ENCODE results near the gene ELF4. TPM values are rescaled to one million over a fixed set of nuclear protein-coding genes. Genes with fewer than 3 reads are reported as not detected.

ELF4 gene
- 12.9 TPM for polyA plus RNA-seq (2012; ENCODE audit: missing spikeins)

- TF ChIP-seq TAF1 (IDR thresholded peaks at IDR 0.05; ENCODE audit: borderline replicate concordance, low read depth, low read length) (no peak), POLR2A (IDR thresholded peaks at IDR 0.05; ENCODE audit: low read depth, low read length) (no peak; the same call in 1 of the 2 replicates), POLR2AphosphoS5 (IDR thresholded peaks at IDR 0.05; ENCODE audit: low read depth, low read length) (no peak)
- FAIRE-seq, result no peak
- DNase-seq (ENCODE audit: insufficient read length), result peak; percentile 60
These were observed at the start of gene ELF4 for GRCh38 chrX:130110379-130111219. TSS of gene ELF4 (minus strand) at chrX:130110497. CDS start at chrX:130081330, 29,167 bp downstream.

- DNase-seq (ENCODE audit: insufficient read length), result no peak
- FAIRE-seq, result no peak
- TF ChIP-seq POLR2A (IDR thresholded peaks at IDR 0.05; ENCODE audit: low read depth, low read length) (no peak), POLR2AphosphoS5 (IDR thresholded peaks at IDR 0.05; ENCODE audit: low read depth, low read length) (no peak), TAF1 (IDR thresholded peaks at IDR 0.05; ENCODE audit: borderline replicate concordance, low read depth, low read length) (no peak)
These were observed 49.5 kb upstream of the ELF4 start for GRCh38 chrX:130159776-130160175.

GRCh38 chrX:130158311-130158710 lies 48.0 kb upstream of the ELF4 start:
- TF ChIP-seq POLR2AphosphoS5 (IDR thresholded peaks at IDR 0.05; ENCODE audit: low read depth, low read length) (no peak), TAF1 (IDR thresholded peaks at IDR 0.05; ENCODE audit: borderline replicate concordance, low read depth, low read length) (no peak), POLR2A (IDR thresholded peaks at IDR 0.05; ENCODE audit: low read depth, low read length) (no peak)
- no peak for FAIRE-seq

GRCh38 chrX:130155564-130155963 lies 45.3 kb upstream of the ELF4 start:
- TF ChIP-seq POLR2A (IDR thresholded peaks at IDR 0.05; ENCODE audit: low read depth, low read length) (no peak), POLR2AphosphoS5 (IDR thresholded peaks at IDR 0.05; ENCODE audit: low read depth, low read length) (no peak), TAF1 (IDR thresholded peaks at IDR 0.05; ENCODE audit: borderline replicate concordance, low read depth, low read length) (no peak)
- no peak for FAIRE-seq

More at GRCh38 chrX:130158311-130158710, 48.0 kb upstream of the ELF4 start:
- DNase-seq (ENCODE audit: insufficient read length), result no peak

GRCh38 chrX:130147631-130148030 lies 37.3 kb upstream of the ELF4 start:
- no peak for FAIRE-seq
- TF ChIP-seq POLR2AphosphoS5 (IDR thresholded peaks at IDR 0.05; ENCODE audit: low read depth, low read length), result no peak
- TF ChIP-seq POLR2A (IDR thresholded peaks at IDR 0.05; ENCODE audit: low read depth, low read length), result no peak
- no peak for DNase-seq (ENCODE audit: insufficient read length)

More at GRCh38 chrX:130155564-130155963, 45.3 kb upstream of the ELF4 start:
- DNase-seq (ENCODE audit: insufficient read length), result no peak

DNA sequence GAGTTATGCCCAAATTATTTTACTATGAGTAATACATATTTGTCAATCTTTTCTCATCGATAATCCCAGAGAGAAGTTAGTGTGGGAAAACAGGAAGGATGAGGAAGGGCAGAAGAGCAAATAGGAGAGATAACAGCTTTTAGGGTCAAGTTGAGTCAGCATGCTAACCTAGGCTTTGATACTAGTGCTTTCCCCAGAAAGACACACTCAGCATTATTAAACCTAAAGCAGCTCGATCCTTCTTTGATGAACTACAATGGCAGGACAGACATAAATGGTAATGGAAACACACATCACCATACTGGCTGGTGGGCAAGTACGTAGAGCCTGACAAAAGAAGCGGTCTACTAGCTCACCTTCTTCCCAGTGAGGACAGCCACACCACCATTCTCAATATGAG lies 34.8 kb upstream of the ELF4 start:
- FAIRE-seq, result no peak
- TF ChIP-seq POLR2A (IDR thresholded peaks at IDR 0.05; ENCODE audit: low read depth, low read length) (no peak), POLR2AphosphoS5 (IDR thresholded peaks at IDR 0.05; ENCODE audit: low read depth, low read length) (no peak), TAF1 (IDR thresholded peaks at IDR 0.05; ENCODE audit: borderline replicate concordance, low read depth, low read length) (no peak)

DNA sequence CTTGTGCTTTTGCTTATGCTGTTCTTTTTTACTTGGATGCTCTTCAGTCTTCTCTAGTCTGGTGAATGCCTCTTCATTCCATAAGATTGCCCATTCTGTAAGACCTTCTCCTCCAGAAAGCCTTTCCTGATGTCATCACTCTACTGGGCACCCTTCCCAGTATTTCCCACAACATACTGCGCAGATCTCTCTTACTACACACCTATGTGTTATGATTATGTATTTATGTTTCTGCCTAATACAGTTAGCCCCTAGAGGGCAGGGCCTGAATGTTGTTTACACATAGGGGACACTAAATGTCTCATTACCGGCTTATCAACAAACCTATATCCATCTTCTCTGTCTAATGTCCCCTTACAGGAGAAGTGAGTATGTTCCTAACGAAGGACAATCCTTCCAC lies 34.2 kb upstream of the ELF4 start:
- FAIRE-seq, result peak; percentile 56
- no peak for TF ChIP-seq POLR2AphosphoS5 (IDR thresholded peaks at IDR 0.05; ENCODE audit: low read depth, low read length)
- no peak for TF ChIP-seq POLR2A (IDR thresholded peaks at IDR 0.05; ENCODE audit: low read depth, low read length)
- TF ChIP-seq TAF1 (IDR thresholded peaks at IDR 0.05; ENCODE audit: borderline replicate concordance, low read depth, low read length), result no peak
- no peak for DNase-seq (ENCODE audit: insufficient read length)

More for the DNA sequence above, 34.8 kb upstream of the ELF4 start:
- DNase-seq (ENCODE audit: insufficient read length), result no peak

DNA sequence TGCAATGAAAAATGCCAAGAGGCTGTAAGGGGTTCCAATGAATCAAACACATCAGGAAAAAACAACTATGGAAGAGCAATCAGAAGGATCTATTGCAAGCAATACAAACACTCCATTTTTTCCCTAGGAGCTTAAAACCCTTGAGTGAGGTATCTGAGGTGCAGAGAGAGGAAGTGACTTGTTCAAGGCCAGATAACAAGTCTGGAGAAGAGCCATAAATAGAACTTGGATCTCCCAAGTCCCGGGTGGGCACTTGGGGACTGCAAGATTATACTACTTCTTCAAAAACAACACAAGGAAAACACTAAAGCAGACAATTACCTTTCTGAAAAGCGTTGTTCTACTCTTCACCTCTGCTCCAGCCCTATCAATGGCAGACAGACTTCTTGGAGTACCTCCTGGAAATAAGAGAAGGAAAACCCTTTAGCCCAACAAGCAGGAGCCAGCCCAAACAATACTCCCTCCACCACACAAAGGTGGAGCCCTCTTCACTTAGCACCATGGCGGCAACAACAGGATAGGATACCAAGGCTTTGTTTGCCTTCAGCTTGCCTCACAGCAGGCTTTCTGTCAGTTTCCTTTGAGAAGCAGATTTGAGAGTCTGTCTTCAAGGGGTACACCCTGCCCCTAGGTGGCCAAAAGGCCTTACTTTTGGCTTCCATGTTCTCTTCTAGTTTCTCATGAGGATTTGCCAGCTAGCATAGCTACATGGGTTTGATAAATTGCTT lies 29.3 kb upstream of the ELF4 start:
- FAIRE-seq (peak; percentile 40), DNase-seq (ENCODE audit: insufficient read length) (no peak)
- TF ChIP-seq POLR2AphosphoS5 (IDR thresholded peaks at IDR 0.05; ENCODE audit: low read depth, low read length) (no peak), POLR2A (IDR thresholded peaks at IDR 0.05; ENCODE audit: low read depth, low read length) (no peak), TAF1 (IDR thresholded peaks at IDR 0.05; ENCODE audit: borderline replicate concordance, low read depth, low read length) (no peak)

DNA sequence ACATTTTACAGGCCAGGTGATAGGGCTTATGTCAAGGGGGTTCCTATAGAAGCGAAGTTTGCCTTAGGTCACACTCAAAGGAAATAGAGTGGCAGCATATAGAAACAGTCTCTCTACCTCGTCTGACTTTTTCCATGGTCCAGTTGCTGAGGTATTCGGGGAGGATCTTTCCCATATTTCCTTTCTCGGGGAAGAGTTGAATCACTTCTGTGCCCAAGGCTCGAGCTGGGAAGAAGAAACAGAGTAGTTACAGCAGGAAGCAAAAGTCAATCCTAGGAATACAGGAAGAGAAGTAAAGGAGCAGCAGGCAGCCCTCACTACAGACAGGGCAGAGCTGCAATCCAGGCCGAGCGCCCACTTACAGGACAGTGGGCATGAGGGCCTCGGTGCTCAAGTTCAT lies 26.7 kb upstream of the ELF4 start:
- no peak for DNase-seq (ENCODE audit: insufficient read length)
- FAIRE-seq, result peak; percentile 53
- no peak for TF ChIP-seq POLR2AphosphoS5 (IDR thresholded peaks at IDR 0.05; ENCODE audit: low read depth, low read length)
- TF ChIP-seq POLR2A (IDR thresholded peaks at IDR 0.05; ENCODE audit: low read depth, low read length), result no peak
- TF ChIP-seq TAF1 (IDR thresholded peaks at IDR 0.05; ENCODE audit: borderline replicate concordance, low read depth, low read length), result no peak

- DNase-seq (ENCODE audit: insufficient read length) (no peak), FAIRE-seq (no peak)
- TF ChIP-seq TAF1 (IDR thresholded peaks at IDR 0.05; ENCODE audit: borderline replicate concordance, low read depth, low read length), result no peak
- TF ChIP-seq POLR2AphosphoS5 (IDR thresholded peaks at IDR 0.05; ENCODE audit: low read depth, low read length), result no peak
- no peak for TF ChIP-seq POLR2A (IDR thresholded peaks at IDR 0.05; ENCODE audit: low read depth, low read length)
These were observed 26.2 kb upstream of the ELF4 start for GRCh38 chrX:130136496-130136895.

- TF ChIP-seq TAF1 (IDR thresholded peaks at IDR 0.05; ENCODE audit: borderline replicate concordance, low read depth, low read length), result no peak
- TF ChIP-seq POLR2A (IDR thresholded peaks at IDR 0.05; ENCODE audit: low read depth, low read length), result no peak
- TF ChIP-seq POLR2AphosphoS5 (IDR thresholded peaks at IDR 0.05; ENCODE audit: low read depth, low read length), result no peak
- no peak for DNase-seq (ENCODE audit: insufficient read length)
- no peak for FAIRE-seq
These were observed 20.7 kb upstream of the ELF4 start for GRCh38 chrX:130130990-130131389.

Data from GM12892 (cell line).